GM18867 (cell line): ENCODE data around the gene CBR4.

Source experiments
- ATAC-seq: cut with Tn5 transposase; IDR thresholded peaks from one replicate; pipeline ENCODE4 v1.9.1; 2021; ENCODE audit warnings: mild to moderate bottlenecking, moderate library complexity; ENCODE audit not compliant: unreplicated experiment

Gene CBR4

GRCh38 chr4:169010125-169011023 is at the start of gene CBR4:
TSS of gene CBR4 (minus strand) at chr4:169010255. CDS start at chr4:169010089, 166 bp downstream.
- ATAC-seq, result peak; percentile 98

- no peak for ATAC-seq
These were observed 49.5 kb upstream of the CBR4 start for GRCh38 chr4:169059306-169060211.

GRCh38 chr4:169058312-169058711 is 48.3 kb upstream of the CBR4 start:
- ATAC-seq, result no peak

DNA sequence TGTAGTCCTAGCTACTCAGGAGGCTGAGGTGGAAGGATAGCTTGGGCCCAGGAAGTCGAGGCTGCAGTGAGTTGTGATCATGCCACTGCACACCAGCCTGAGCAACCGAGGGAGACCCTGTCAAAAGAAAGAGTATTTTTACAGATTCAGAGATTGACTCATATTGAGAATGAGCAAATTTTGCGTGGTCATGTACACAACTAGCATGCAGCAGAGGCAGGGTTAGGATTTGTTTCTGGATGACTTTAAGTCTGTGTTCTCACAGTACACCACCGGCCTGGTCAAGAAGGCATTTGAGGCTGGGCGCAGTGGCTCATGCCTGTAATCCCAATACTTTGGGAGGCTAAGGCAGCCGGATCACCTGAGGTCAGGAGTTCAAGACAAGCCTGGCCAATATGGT is 44.8 kb upstream of the CBR4 start:
- peak; percentile 43 for ATAC-seq

DNA sequence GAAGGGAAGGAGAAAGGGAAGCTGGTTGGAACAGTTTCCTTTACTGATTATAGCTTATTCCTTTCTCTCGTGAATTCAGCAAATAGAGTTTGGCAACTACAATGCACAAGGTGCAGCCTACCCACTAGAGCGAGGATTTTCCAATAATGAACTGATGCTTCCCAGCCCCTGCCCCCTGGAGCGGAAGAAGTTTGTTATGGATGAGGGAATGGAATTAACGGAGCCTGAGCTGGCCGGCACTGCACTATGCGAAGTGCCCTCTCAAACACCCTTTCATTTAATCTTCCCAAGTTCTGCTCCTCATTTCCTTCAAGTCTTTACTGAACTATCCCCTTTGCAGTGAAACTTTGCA is 42.5 kb upstream of the CBR4 start:
- no peak for ATAC-seq

GRCh38 chr4:169051761-169052593 is 41.9 kb upstream of the CBR4 start:
- no peak for ATAC-seq

DNA sequence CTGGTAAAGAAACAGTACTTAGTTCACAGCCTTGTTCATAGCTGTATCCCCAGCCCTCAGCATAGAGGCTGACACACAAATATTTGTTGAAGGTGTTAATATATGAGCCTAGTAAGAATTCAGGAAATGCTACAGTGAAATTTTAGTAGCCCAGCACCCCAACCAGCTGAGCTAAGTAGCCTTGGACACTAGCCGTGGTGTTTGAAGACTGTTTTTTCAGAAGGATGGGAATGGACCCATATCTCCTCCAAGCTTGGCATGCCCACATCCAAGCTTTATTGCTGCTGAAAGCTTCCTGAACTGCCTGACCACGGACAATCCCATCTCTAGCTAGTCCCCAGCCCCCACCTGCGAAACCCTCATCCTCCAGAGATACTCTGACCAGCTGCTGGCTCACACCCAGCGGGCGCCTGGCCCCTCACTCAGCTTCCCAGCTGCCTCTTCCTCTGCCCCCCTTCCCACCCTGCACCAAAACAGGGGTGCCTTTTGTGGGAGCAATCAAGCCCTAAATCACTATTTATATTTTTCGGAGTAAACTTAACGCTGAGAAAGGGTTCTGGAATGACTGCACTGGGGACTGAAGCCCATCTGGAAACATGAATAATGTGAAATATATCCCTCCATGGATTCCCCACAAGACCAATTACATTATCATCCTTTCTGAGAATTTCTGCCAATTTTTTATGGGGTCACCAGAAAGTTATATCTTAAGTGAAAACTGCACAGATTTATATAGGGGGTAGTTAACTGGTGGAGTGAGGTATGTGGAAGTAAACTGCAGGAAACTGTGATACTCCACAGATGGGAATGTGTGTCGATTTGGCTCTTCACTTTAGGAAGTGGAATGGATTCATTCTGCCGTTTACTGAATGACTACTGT is 41.1 kb upstream of the CBR4 start:
- no peak for ATAC-seq

DNA sequence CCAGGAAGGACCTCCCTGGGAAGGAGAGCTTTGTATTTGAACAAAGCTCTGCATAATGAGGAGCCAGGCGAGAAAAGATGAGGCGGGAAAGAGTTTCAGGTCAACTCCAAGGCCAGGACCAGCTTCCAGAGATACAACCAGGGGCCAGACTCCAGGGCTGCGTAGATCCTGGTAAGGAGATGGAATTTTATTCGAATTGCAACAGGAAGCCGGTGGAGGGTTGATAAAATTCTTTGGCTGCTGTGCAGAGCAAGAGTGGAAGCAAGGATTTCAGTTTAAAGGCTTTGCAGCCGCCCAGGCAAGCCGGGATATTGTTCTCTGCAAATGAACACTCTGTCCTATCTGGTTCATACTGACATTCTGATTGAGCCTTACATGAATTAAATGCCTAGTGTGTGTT is 40.2 kb upstream of the CBR4 start:
- ATAC-seq, result no peak

GRCh38 chr4:169048868-169049414 is 38.9 kb upstream of the CBR4 start:
- ATAC-seq, result no peak

- ATAC-seq, result no peak
These were observed 37.9 kb upstream of the CBR4 start for GRCh38 chr4:169047956-169048355.

- ATAC-seq, result no peak
These were observed 36.0 kb upstream of the CBR4 start for GRCh38 chr4:169045862-169046584.

DNA sequence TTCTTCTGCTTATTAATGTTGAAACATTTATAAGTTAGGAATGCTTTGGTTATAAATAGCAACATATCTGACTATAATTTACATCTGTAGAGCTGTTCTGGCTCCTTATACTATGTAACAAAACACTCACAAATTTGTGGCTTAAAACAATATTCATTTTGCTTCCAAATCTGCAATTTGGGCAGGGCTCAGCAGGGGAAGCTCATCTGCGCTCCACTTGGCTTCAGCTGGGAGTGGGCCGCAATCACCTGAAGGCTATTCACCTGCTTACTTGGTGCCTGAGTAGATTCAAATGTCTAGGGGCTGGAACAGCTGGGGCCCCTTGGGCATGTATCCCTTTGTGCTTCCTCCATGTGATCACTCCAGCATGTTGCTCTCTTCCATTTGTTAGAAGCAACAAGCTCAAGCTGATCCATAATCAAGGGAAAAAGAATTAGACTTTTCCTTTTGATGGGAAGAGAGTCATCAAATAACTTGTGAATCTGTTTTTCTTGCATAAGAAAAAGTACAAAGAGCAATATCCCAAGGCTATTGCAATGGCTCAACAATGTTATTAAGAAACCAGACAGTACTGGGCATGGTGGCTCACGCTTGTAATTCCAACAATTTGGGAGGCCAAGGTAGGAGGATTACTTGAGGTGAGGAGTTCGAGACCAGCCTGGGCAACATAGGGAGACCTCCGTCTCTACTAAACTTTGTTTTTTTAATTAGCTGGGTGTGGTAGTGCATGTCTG is 34.8 kb upstream of the CBR4 start:
- ATAC-seq, result no peak

DNA sequence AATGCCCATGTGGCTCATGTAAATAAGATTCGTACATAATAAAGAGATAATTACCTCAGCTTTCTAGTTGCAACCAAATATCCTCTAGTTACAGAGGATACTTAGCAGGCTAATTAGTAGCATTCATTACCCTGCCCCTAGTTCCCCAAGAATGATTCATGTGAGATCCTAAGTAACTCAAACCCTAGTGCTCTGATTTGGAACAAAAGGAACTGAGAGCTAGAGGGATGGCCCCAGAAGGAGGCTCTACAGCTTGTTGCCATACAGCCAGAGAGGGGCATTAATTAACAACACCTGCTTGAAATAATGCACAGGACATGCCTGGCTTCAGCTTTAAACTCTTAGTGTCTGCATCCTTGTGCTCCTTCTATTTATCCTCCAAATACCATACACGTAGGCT is 32.6 kb upstream of the CBR4 start:
- ATAC-seq, result no peak

GRCh38 chr4:169040559-169041261 is 30.7 kb upstream of the CBR4 start:
- no peak for ATAC-seq

- no peak for ATAC-seq
These were observed 29.3 kb upstream of the CBR4 start for GRCh38 chr4:169039251-169039954.

DNA sequence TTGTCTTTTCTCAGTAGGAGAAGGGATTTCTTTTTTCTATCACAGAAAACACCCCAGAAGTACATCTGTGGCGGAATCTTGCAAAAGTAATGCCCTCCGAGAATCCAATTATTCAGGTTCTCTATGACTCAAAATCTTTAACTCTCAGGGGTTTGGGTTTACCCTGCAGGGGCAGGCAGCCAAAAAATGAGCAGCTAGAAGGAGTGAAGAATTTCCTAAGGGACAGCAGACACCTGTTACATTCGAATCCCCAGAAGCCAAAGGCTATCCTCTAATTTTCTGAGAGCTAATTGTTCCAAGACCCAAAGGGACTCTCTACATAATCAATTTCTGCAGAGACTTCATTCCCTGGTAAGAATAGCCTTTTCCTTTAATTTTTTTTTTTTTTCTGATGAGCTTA is 27.5 kb upstream of the CBR4 start:
- no peak for ATAC-seq
